22Rv1 (cell line): ENCODE data around the gene SIGLEC12.

Experiments
- H3K27ac ChIP-seq: fragments of 450-650 bp; 2 replicates; pipeline ENCODE4 v1.5.1; 2017
- ZFX ChIP-seq: fragments of 450-650 bp; IDR thresholded peaks from 2 replicates; pipeline ENCODE4 v1.6.1; 2017; ENCODE audit warnings: antibody characterized with exemption, borderline replicate concordance
- TF ChIP-seq, protein P1 (sequence below): fragments of 450-650 bp; IDR thresholded peaks from 2 replicates; pipeline ENCODE4 v1.5.1; 2017; ENCODE audit warnings: mild to moderate bottlenecking

Gene SIGLEC12

DNA sequence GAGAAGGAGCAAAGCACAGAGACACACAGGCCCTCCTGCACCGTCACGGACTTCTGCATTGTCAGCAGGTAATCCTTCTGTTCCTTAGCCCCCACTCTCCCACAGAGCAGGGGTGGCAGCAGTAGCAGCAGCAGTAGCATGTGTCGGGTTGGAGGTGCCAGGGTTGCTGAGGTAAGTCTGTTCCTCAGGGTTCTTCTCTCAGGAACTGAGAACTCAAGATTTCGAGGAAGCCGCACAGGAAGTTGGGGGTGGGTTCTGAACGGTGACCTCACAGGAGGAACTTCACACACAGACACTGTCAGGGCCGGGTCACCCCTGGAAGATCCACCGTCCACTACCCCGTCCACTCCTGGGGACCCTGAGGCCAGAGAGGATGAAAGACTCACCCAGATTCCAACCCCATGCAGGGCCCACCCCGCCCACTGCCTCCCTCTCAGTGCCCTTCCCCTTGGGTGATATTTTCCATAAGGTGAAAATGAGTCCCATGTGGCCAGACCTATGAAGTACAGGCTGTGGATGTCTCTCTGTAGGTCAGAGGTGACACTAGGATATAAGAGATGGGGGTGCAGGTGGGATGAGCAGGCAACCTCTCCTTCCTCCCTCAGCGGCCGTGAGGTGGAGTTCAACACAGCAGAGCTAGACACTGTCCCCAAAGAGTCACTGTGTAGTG is at the start of gene SIGLEC12:
Gene SIGLEC12 (minus strand): TSS at position 207 of the 670 bp plus-strand sequence. CDS start 67 bp downstream, at position 140.
- H3K27ac ChIP-seq = no peak within 1 kb of the TSS
- TF ChIP-seq ZFX = no peak
- TF ChIP-seq, protein P1, sequence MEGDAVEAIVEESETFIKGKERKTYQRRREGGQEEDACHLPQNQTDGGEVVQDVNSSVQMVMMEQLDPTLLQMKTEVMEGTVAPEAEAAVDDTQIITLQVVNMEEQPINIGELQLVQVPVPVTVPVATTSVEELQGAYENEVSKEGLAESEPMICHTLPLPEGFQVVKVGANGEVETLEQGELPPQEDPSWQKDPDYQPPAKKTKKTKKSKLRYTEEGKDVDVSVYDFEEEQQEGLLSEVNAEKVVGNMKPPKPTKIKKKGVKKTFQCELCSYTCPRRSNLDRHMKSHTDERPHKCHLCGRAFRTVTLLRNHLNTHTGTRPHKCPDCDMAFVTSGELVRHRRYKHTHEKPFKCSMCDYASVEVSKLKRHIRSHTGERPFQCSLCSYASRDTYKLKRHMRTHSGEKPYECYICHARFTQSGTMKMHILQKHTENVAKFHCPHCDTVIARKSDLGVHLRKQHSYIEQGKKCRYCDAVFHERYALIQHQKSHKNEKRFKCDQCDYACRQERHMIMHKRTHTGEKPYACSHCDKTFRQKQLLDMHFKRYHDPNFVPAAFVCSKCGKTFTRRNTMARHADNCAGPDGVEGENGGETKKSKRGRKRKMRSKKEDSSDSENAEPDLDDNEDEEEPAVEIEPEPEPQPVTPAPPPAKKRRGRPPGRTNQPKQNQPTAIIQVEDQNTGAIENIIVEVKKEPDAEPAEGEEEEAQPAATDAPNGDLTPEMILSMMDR = no peak

DNA sequence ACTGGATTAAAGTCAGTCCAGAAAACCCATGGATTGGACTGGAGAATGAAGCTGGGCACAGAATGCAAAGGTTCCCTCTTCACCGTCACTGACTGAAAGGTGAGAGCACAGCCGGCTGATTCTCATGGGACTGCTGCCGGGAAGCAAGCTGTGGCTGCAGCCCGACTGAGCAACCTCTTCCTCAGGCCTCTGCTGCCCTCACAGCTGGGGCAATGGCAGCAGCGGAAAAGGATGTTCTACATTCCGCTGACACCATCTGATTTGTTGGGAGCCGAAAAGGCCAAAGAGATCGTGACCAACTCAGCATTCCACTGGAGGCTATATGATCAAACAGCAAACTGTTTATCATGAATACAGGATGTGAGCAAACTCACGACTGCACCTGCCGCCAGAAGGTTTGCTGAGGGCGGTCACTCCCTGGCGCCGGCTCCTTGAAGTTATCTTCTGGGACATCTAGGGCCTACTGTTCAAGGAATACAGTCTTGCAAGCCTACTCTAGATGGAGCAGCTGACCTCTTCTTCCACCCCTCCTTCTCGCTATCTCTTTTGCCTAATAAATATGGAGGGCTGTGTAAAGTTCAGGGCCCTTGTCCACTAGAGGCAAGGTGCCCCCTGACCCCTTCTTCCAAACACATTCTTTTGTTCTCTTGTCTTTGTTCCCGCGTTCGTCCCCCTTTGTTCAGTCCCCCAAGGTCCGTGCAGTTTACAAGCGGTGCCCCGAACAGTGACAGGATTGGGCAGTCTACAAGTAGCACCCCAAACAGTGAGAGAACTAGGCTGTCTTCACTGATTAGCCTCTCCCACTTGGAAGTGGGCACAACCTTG is 49.5 kb upstream of the SIGLEC12 start:
- TF ChIP-seq ZFX = no peak
- TF ChIP-seq, protein P1 = no peak
- no peak overlapping the region for H3K27ac ChIP-seq

DNA sequence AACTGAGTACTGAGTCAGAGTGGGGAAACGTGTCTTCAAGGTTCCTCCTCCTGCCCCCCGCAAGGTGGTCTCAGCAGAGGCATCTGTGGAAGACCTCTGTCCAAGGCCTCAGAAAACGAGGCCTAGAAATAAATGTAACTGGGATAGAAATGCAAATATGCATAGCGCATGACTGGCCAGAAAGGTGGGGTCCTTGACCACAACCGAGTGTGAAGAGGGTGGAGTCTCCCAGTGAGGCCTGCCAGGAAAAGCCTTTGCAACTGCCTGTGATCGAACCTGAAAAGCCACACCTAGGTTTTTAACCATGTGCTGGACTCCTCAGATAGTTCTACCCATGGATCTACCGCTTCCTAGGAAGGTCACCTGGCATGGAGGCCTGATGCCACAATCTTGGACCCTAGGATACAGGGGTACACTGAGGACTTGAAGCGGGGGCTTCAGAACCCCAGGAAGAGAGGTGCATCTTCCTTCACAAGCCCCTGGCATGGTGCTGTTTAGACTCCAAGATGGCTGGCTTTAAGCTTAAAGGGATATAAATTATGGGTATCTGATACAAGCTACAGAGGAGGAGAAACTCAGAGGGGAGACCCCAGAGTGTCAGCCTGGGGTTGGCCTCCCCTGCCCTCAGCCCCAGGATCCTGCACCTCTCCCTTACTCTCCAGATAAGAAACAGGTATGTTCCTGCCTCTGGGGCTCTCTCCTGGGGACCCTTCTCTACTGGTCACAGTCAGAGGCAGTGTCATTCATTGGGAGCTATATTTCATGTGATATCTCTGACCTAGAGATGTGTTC is 48.1 kb upstream of the SIGLEC12 start:
- TF ChIP-seq, protein P1 = no peak
- TF ChIP-seq ZFX = no peak
- no peak overlapping the region for H3K27ac ChIP-seq

DNA sequence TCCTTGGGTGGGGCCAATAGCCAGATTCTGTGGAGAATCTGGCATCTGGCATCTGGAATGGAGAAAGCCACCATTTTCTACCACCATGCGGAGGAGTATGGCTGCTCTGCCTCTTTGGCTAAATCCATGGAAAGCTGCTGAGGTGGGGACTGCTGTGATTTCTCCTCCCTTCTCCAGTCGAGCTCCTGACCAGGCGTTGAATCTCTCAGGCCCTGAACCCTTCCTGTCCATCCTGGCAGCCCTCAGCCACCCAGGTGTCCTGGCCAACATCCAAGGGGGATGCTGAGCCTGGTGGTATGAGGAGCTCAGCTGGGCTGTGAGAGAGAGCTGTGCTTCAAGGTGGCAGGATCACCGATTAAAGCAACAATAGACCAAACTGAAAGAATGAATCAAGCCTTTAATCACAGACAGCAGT is 47.3 kb upstream of the SIGLEC12 start:
- no peak for TF ChIP-seq ZFX
- no peak overlapping the region for H3K27ac ChIP-seq

DNA sequence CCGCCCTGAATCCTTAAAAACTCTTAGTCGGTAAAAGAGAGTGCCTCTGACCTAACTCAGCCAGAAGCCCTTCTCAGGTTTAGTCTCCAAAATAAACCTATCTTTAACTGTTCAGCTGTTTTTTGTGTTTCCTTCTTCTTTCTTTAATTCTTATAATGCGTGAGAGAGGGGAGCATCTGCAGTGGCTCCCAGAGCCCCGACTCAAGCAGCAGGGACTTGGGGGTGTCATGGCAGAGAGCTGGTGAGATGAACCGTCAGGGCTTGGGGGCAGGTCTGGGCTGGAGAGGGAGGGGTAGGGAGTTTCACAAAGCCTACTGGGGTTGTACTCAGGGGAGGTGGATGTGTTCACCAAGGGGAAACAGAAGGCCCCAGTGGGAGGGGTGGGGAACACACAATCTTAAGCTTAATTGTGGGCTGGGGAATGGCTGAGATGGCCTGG is 46.6 kb upstream of the SIGLEC12 start:
- TF ChIP-seq, protein P1 = no peak
- TF ChIP-seq ZFX = no peak
- H3K27ac ChIP-seq = no peak overlapping the region

DNA sequence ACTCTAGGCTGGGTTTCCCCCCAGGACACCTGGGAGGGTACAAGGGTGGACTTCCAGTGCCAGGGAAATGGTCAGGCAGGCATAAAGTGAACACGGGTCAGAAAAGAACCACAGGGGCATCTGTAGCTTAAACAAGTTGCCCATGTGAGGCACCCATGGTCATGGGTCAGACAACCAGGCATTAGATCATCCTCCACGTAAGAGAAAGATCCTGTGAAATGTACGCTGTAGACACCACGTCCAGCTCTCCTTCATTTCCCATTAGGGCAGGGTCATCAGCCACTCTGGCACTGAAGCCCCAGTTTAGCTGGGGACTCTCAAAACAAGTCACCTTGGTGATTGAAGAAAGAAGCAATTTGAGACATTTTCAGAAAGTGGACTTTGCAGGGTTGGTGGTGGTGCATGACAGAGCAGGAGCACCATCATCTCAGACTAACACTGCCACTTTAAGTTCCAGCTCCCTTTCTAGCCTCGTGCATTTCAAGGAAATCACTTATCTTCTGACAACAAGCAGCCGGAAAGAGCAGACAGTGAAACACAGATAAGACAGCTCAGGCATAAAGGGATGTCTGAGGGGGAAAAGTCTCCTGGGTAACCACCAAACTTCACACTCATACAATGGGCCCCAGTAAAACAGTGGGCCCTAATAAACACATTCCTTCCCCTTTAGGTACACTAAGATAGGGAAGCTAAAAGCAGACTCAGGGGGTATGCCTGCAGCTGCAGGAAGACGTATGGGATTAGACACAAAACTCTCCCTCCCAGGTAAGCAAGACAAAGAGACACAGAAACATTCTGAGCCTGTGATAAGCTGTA is 46.0 kb upstream of the SIGLEC12 start:
- no peak overlapping the region for H3K27ac ChIP-seq
- no peak for TF ChIP-seq ZFX
- TF ChIP-seq, protein P1 = no peak
